Mononuclear cell (primary cell): ENCODE results near the gene MN1. TPM values are rescaled to one million over a fixed set of nuclear protein-coding genes. Genes with fewer than 3 reads are reported as not detected.

Source experiments
- H3K27me3 ChIP-seq: 2 replicates; pipeline ENCODE4 v1.6.0; 2011; ENCODE audit warnings: low read length, control low read depth; ENCODE audit not compliant: insufficient read depth
- H3K4me1 ChIP-seq: 2 replicates; pipeline ENCODE4 v1.5.1; 2011; ENCODE audit warnings: mild to moderate bottlenecking, low read length, control low read depth; ENCODE audit not compliant: insufficient read depth
- H3K4me3 ChIP-seq: 2 replicates; pipeline ENCODE4 v1.5.1; 2011; ENCODE audit warnings: mild to moderate bottlenecking, low read length, moderate library complexity
- H3K9me3 ChIP-seq: 2 replicates; pipeline ENCODE4 v1.5.1; 2011; ENCODE audit warnings: low read depth, mild to moderate bottlenecking, control low read depth, low read length
- total RNA-seq: library from RNA; depleted of rRNA; stranded (reverse); fragments of >200 nt; gene quantifications from one replicate; pipeline ENCODE4 v1.2.3, GENCODE V29; 2012

Gene MN1
- total RNA-seq, 1 donor, result 4.5 TPM

- no peaks in the 10 kb centered on the region for H3K27me3 ChIP-seq
- H3K4me3 ChIP-seq, result no peak overlapping the region
- no peaks in the 10 kb centered on the region for H3K9me3 ChIP-seq
- H3K4me1 ChIP-seq, result peaks cover 4% of the 10 kb centered on the region
Observed at GRCh38 chr22:27720860-27721259, 80.7 kb downstream of the MN1 start.

GRCh38 chr22:27719535-27720227, 81.9 kb downstream of the MN1 start:
- Histone ChIP-seq H3K4me3 (no peak overlapping the region), H3K27me3 (no peaks in the 10 kb centered on the region), H3K9me3 (no peaks in the 10 kb centered on the region), H3K4me1 (peaks cover 4% of the 10 kb centered on the region)

- peaks cover 4% of the 10 kb centered on the region for H3K4me1 ChIP-seq
- no peaks in the 10 kb centered on the region for H3K9me3 ChIP-seq
- H3K4me3 ChIP-seq, result no peak overlapping the region
- H3K27me3 ChIP-seq, result no peaks in the 10 kb centered on the region
Observed at GRCh38 chr22:27719036-27719347, 82.6 kb downstream of the MN1 start.

- Histone ChIP-seq H3K27me3 (no peaks in the 10 kb centered on the region), H3K4me3 (no peak overlapping the region), H3K4me1 (peaks cover 4% of the 10 kb centered on the region), H3K9me3 (no peaks in the 10 kb centered on the region)
Observed at GRCh38 chr22:27718186-27719035, 83.1 kb downstream of the MN1 start.

GRCh38 chr22:27717094-27717493, 84.5 kb downstream of the MN1 start:
- Histone ChIP-seq H3K9me3 (no peaks in the 10 kb centered on the region), H3K4me3 (no peak overlapping the region), H3K4me1 (peaks cover 4% of the 10 kb centered on the region), H3K27me3 (no peaks in the 10 kb centered on the region)

- Histone ChIP-seq H3K27me3 (no peaks in the 10 kb centered on the region), H3K4me3 (no peak overlapping the region), H3K4me1 (peaks cover 4% of the 10 kb centered on the region), H3K9me3 (no peaks in the 10 kb centered on the region)
Observed at GRCh38 chr22:27716074-27716473, 85.5 kb downstream of the MN1 start.

DNA sequence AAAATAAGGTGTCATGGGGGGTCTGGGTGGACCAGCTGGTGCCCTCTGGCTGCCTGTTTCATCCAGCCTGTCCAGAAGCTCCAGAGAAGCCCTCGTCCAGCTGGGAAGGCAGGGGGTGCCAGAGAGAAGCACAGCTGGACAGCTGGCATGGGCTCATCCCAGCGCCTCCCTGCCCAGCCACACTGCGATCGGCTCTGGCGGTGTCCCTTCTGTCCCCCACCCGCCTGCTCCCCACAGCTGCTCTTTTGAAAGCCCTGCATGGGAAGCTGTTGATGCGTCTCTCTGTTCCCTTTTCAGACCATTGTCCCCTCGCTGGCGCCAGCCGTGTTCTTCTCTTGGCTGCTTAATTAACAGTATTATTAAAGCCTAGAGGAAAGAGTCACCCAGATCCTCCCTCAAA, 86.5 kb downstream of the MN1 start:
- Histone ChIP-seq H3K27me3 (no peaks in the 10 kb centered on the region), H3K4me3 (no peak overlapping the region), H3K9me3 (no peaks in the 10 kb centered on the region), H3K4me1 (peaks cover 4% of the 10 kb centered on the region)

GRCh38 chr22:27714068-27714467, 87.5 kb downstream of the MN1 start:
- Histone ChIP-seq H3K9me3 (no peaks in the 10 kb centered on the region), H3K4me1 (peaks cover 4% of the 10 kb centered on the region), H3K27me3 (no peaks in the 10 kb centered on the region), H3K4me3 (no peak overlapping the region)

GRCh38 chr22:27713461-27713860, 88.1 kb downstream of the MN1 start:
- H3K27me3 ChIP-seq, result no peaks in the 10 kb centered on the region
- no peaks in the 10 kb centered on the region for H3K9me3 ChIP-seq
- peaks cover 4% of the 10 kb centered on the region for H3K4me1 ChIP-seq
- no peak overlapping the region for H3K4me3 ChIP-seq

- H3K27me3 ChIP-seq, result no peaks in the 10 kb centered on the region
- no peaks in the 10 kb centered on the region for H3K9me3 ChIP-seq
- H3K4me3 ChIP-seq, result no peak overlapping the region
- H3K4me1 ChIP-seq, result no peaks in the 10 kb centered on the region
Observed at GRCh38 chr22:27711756-27712155, 89.8 kb downstream of the MN1 start.

DNA sequence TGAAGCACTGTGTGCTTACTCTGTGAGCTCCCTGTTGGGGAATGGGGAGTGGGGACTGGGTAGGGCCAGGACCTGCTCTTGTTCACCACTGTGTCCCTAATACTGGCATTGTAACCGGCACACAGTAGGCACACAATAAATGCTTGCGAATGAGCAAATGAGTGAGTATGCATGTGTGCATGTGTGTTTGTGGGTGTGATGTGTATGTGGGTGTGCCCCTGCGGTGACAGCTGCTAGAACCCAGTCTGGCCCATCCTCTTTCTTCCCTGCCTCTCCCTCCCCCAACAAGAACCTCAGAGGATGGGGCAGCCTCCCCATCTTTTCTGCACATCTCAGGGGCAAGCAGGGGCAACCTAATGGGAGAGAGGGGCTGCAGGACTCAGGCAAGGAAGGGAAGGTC, 90.5 kb downstream of the MN1 start:
- no peaks in the 10 kb centered on the region for H3K4me1 ChIP-seq
- no peak overlapping the region for H3K4me3 ChIP-seq
- H3K9me3 ChIP-seq, result no peaks in the 10 kb centered on the region
- no peaks in the 10 kb centered on the region for H3K27me3 ChIP-seq

DNA sequence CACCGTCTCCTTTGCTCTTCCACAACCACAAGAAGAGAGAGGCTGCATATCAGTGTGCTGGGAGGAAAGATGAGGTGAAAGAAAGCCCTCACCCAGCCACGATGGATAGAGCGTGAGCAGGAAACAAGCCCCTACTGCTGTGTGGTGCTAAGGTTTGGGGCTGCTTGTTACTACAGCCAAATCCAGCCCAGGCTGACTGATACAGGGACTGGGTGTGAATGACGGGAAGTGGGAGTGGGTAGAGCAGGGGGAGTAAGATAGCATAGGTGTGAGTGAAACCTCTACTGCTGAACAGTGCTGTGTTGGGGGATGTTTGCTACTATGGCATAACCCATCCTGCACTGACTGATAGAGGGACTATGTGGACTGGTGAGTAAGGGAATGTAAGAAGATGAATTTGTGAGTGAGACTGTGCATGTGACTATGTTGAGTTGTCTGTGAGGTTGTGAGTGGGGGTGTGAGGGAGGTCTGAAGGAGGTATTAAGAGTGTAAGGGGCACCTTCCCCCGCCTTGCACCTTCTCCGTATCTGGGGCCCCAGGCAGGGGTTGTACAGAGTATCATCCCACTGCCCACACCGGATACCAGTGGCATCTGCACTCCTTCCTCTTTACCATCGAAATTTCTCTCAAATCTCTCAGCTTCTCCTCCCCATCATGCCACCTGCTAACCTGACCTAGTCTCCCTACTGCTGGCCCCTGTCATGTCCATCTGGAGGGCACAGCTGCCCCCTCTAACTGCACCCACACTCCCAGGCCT, 91.5 kb downstream of the MN1 start:
- Histone ChIP-seq H3K4me3 (no peak overlapping the region), H3K4me1 (no peaks in the 10 kb centered on the region), H3K9me3 (no peaks in the 10 kb centered on the region), H3K27me3 (no peaks in the 10 kb centered on the region)

GRCh38 chr22:27706489-27706888, 95.1 kb downstream of the MN1 start:
- H3K4me1 ChIP-seq, result no peaks in the 10 kb centered on the region
- H3K27me3 ChIP-seq, result no peaks in the 10 kb centered on the region
- H3K4me3 ChIP-seq, result no peak overlapping the region
- H3K9me3 ChIP-seq, result no peaks in the 10 kb centered on the region

GRCh38 chr22:27705408-27706080, 96.0 kb downstream of the MN1 start:
- no peak overlapping the region for H3K4me3 ChIP-seq
- H3K27me3 ChIP-seq, result no peaks in the 10 kb centered on the region
- no peaks in the 10 kb centered on the region for H3K9me3 ChIP-seq
- H3K4me1 ChIP-seq, result no peaks in the 10 kb centered on the region

GRCh38 chr22:27704581-27704980, 97.0 kb downstream of the MN1 start:
- Histone ChIP-seq H3K4me1 (no peaks in the 10 kb centered on the region), H3K27me3 (no peaks in the 10 kb centered on the region), H3K9me3 (no peaks in the 10 kb centered on the region), H3K4me3 (no peak overlapping the region)
